ENCODE results near the gene WDR70. TPM values are rescaled to one million over a fixed set of nuclear protein-coding genes. Genes with fewer than 3 reads are reported as not detected.

WDR70 gene
- total and polyA plus RNA-seq, 2 of the 8 experiments (the other 6 are each of a cell fraction or from before 2014, with no cell fraction given), result 10.6 to 37.4 TPM

DNA sequence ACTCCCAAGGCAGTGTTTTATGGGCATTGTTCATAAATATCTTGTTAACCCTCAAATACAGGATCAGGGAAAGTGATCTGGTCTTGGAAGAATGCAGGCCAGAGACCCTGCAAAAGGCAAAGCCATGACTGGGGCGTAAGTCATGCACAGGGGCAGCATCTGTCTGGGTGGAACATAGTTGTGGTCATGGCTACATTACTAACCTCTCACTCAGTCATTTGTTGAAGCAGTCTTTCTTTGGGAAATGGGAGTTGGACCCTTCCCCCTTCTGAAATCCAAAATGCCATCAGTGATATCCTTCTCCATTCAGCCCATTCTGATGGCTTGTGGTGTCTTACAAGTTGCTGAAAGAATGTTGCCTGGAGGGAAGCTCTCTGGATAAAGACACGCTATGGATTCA is 392.6 kb downstream of the WDR70 start:
- H4K91ac ChIP-seq (replicated peaks; ENCODE audit: insufficient read length, low read length), result no peak overlapping the region
- FAIRE-seq, result no peak
- H4K20me1 ChIP-seq (replicated peaks in 1 of 2; ENCODE audit: control insufficient read depth in 1 of 2, insufficient read depth in 2 of 2, low read length in 2 of 2), result no peaks in the 10 kb centered on the region
- no peaks in the 10 kb centered on the region for H3K36me3 ChIP-seq (ENCODE audit: control insufficient read depth in 2 of 4, insufficient read depth in 4 of 4, low read length in 3 of 4)
- H3K27me3 ChIP-seq (replicated peaks in 1 of 4; ENCODE audit: control insufficient read depth in 3 of 4, extremely low read depth in 1 of 4, insufficient read depth in 3 of 4, low read length in 3 of 4), result no peaks in the 10 kb centered on the region
- H2BK120ac ChIP-seq (replicated peaks; ENCODE audit: low read depth, low read length), result no peak overlapping the region
- no peak overlapping the region for H2BK15ac ChIP-seq (ENCODE audit: low read length)
- H3K14ac ChIP-seq (ENCODE audit: insufficient read length), result no peak overlapping the region
- H3K4me2 ChIP-seq (ENCODE audit: insufficient read depth in 1 of 2, low read depth in 2 of 2, low read length in 2 of 2), result no peak overlapping the region
- no peak overlapping the region for H2BK20ac ChIP-seq (ENCODE audit: low read length)
- ChIA-PET POLR2A (ENCODE audit: partially characterized antibody) (no interaction called here), CTCF (ENCODE audit: partially characterized antibody) (interaction anchor here (0.8 to 4.5 kb wide), 5 partner anchors 9 to 420 kb away, joined by 3 to 20 read pairs (median 5); no protein-coding TSS in a partner anchor)
- no peaks in the 10 kb centered on the region for H3K4me1 ChIP-seq (replicated peaks in 1 of 4; ENCODE audit: control insufficient read depth in 3 of 4, insufficient read depth in 4 of 4, low read length in 3 of 4)
- H2AK5ac ChIP-seq (ENCODE audit: low read depth, low read length), result no peak overlapping the region
- no peaks in the 10 kb centered on the region for H3K23me2 ChIP-seq (ENCODE audit: low read depth, low read length)
- no peaks in the 10 kb centered on the region for H3K79me1 ChIP-seq (ENCODE audit: low read depth, low read length)
- H3K18ac ChIP-seq (ENCODE audit: extremely low read depth, low read length), result no peak overlapping the region
- TF ChIP-seq BACH1 (IDR thresholded peaks at IDR 0.05; ENCODE audit: low read length) (no peak), EP300 (IDR thresholded peaks at IDR 0.05; ENCODE audit: borderline replicate concordance in 1 of 2, low read depth in 2 of 2, low read length in 2 of 2) (no peak), SIN3A (conservative IDR thresholded peaks at IDR 0.05 in 1 of 2, IDR thresholded peaks at IDR 0.05 in 1 of 2; ENCODE audit: low read depth in 1 of 2, low read length in 2 of 2) (no peak), YY1 (IDR thresholded peaks at IDR 0.05; ENCODE audit: low read depth, low read length) (no peak), KDM1A (IDR thresholded peaks at IDR 0.05; ENCODE audit: borderline replicate concordance, low read length) (no peak), BCL11A (IDR thresholded peaks at IDR 0.05; ENCODE audit: low read depth in 2 of 2, low read length in 2 of 2) (no peak), RAD21 (IDR thresholded peaks at IDR 0.05 in 1 of 2, conservative IDR thresholded peaks at IDR 0.05 in 1 of 2; ENCODE audit: low read depth in 2 of 2, low read length in 2 of 2) (no peak)
- TF ChIP-seq, protein P1, sequence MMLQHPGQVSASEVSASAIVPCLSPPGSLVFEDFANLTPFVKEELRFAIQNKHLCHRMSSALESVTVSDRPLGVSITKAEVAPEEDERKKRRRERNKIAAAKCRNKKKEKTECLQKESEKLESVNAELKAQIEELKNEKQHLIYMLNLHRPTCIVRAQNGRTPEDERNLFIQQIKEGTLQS (IDR thresholded peaks at IDR 0.05; ENCODE audit: insufficient read depth, low read depth, low read length), result no peak
- no peak overlapping the region for H3K4ac ChIP-seq (replicated peaks; ENCODE audit: insufficient read length, low read depth, low read length)
- H3K9me3 ChIP-seq (ENCODE audit: insufficient read depth in 2 of 2, low read depth in 1 of 2, low read length in 1 of 2), result peaks cover 9 to 14% of the 10 kb centered on the region in 2 experiments; a peak in 3 of 4 replicates
- H2BK5ac ChIP-seq (ENCODE audit: low read depth, low read length), result no peak overlapping the region
- H3K23ac ChIP-seq (ENCODE audit: insufficient read length), result no peak overlapping the region
- 58% methylated on average over 2 of the region's 2 CpGs; no CpG with 5 or more reads in 1 of the 2 experiments for whole genome bisulfite sequencing, 2 experiments (ENCODE audit: extremely low coverage in 1 of 2, insufficient coverage in 1 of 2, insufficient read length in 1 of 2, insufficient replicate concordance in 2 of 2, low coverage in 1 of 2, low lambda C conversion rate in 2 of 2, missing lambda C conversion rate in 1 of 2)
- no peak for DNase-seq (ENCODE audit: low read depth in 1 of 2, low spot score in 2 of 2)
- no peaks in the 10 kb centered on the region for H3K79me2 ChIP-seq (ENCODE audit: control insufficient read depth in 1 of 2, insufficient read depth in 2 of 2, low read length in 2 of 2)
- no peak overlapping the region for H4K8ac ChIP-seq (ENCODE audit: extremely low read depth, insufficient read depth, low read length)
- no peak overlapping the region for H3K27ac ChIP-seq (ENCODE audit: low read depth, low read length)
- H3K4me3 ChIP-seq (ENCODE audit: extremely low read depth in 1 of 4, insufficient read depth in 2 of 4, low read depth in 3 of 4, low read length in 4 of 4), result no peak overlapping the region
- H4K5ac ChIP-seq (ENCODE audit: insufficient read length, low read depth, low read length), result no peak overlapping the region
- H3K9ac ChIP-seq (replicated peaks in 1 of 4; ENCODE audit: extremely low read depth in 1 of 4, low read depth in 3 of 4, low read length in 3 of 4), result no peak overlapping the region
- H2BK12ac ChIP-seq (ENCODE audit: low read depth, low read length), result no peak overlapping the region
- H3K56ac ChIP-seq (replicated peaks; ENCODE audit: insufficient read length, low read depth, low read length), result no peak overlapping the region
- no peak overlapping the region for H2AFZ ChIP-seq (ENCODE audit: low read length)
